ENCODE data around the gene SH3RF1. TPM values are rescaled to one million over a fixed set of nuclear protein-coding genes. Genes with fewer than 3 reads are reported as not detected.

Gene SH3RF1
- total and polyA plus RNA-seq, 4 donors = 1.8 to 7.9 (median 3.5) TPM

DNA sequence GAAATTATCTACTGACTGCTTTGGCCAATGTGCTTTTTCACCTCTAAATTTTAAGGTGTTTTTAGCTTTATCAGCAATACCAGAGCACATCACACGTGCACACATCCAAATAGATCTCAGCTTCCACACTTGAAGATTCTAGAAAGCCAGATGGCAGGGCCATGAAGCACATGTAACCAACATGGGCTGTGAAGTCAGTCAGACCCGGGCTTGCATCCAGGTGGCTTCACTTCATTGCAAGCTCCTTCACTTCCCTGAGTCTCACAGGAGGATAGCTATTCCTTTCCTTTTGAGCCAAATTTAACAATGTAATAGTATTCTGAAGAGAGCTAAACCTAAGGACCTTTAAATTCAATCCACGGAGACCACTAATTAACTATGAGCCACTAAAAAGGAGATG, 86.5 kb downstream of the SH3RF1 start:
- no peak overlapping the region for H3K9ac ChIP-seq (ENCODE audit: low read depth in 1 of 2, low read length in 2 of 2)

GRCh38 chr4:169183581-169183980, 87.2 kb downstream of the SH3RF1 start:
- TF ChIP-seq, protein P1, sequence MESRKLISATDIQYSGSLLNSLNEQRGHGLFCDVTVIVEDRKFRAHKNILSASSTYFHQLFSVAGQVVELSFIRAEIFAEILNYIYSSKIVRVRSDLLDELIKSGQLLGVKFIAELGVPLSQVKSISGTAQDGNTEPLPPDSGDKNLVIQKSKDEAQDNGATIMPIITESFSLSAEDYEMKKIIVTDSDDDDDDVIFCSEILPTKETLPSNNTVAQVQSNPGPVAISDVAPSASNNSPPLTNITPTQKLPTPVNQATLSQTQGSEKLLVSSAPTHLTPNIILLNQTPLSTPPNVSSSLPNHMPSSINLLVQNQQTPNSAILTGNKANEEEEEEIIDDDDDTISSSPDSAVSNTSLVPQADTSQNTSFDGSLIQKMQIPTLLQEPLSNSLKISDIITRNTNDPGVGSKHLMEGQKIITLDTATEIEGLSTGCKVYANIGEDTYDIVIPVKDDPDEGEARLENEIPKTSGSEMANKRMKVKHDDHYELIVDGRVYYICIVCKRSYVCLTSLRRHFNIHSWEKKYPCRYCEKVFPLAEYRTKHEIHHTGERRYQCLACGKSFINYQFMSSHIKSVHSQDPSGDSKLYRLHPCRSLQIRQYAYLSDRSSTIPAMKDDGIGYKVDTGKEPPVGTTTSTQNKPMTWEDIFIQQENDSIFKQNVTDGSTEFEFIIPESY (IDR thresholded peaks at IDR 0.05) = no peak
- TF ChIP-seq NR2F2 (IDR thresholded peaks at IDR 0.05) (no peak), CTCF (IDR thresholded peaks at IDR 0.05; ENCODE audit: low read depth, low read length, missing input control) (no peak), YY1 (IDR thresholded peaks at IDR 0.05) (no peak), JUND (IDR thresholded peaks at IDR 0.05) (no peak), MAX (IDR thresholded peaks at IDR 0.05) (no peak)
- DNase-seq (ENCODE audit: low spot score) = no peak
- WGBS = 44% methylated on average over 2 of the region's 2 CpGs
- H3K4me3 ChIP-seq (ENCODE audit: low read depth in 1 of 3, low read length in 3 of 3) = no peak overlapping the region
- H3K9me3 ChIP-seq (ENCODE audit: control insufficient read depth in 4 of 4, low read length in 3 of 4) = no peaks in the 10 kb centered on the region
- no peaks in the 10 kb centered on the region for H3K36me3 ChIP-seq (ENCODE audit: control insufficient read depth in 4 of 4, insufficient read depth in 3 of 4, low read depth in 1 of 4, low read length in 3 of 4)
- H3K27ac ChIP-seq (ENCODE audit: low read depth in 1 of 2, low read length in 2 of 2) = no peak overlapping the region
- H3K4me1 ChIP-seq (ENCODE audit: control insufficient read depth in 4 of 4, insufficient read depth in 4 of 4, low read length in 3 of 4) = peaks cover 2 to 12% (median 10%) of the 10 kb centered on the region in 4 donors
- H3K27me3 ChIP-seq (ENCODE audit: control insufficient read depth in 4 of 4, insufficient read depth in 4 of 4, low read length in 3 of 4) = no peaks in the 10 kb centered on the region
- H3K9ac ChIP-seq (ENCODE audit: low read depth in 1 of 2, low read length in 2 of 2) = no peak overlapping the region

More for the DNA sequence above, 86.5 kb downstream of the SH3RF1 start:
- peaks cover 2 to 12% (median 10%) of the 10 kb centered on the region in 4 donors for H3K4me1 ChIP-seq (ENCODE audit: control insufficient read depth in 4 of 4, insufficient read depth in 4 of 4, low read length in 3 of 4)
- no peak for DNase-seq (ENCODE audit: low spot score)
- H3K9me3 ChIP-seq (ENCODE audit: control insufficient read depth in 4 of 4, low read length in 3 of 4) = no peaks in the 10 kb centered on the region
- TF ChIP-seq EGR1 (IDR thresholded peaks at IDR 0.05; ENCODE audit: low read depth in 2 of 2) (no peak), MAX (IDR thresholded peaks at IDR 0.05) (peak; percentile 13)
- no peak overlapping the region for H3K4me3 ChIP-seq (ENCODE audit: low read depth in 1 of 3, low read length in 3 of 3)
- 86% methylated on average over 3 of the region's 3 CpGs for WGBS
- H3K27me3 ChIP-seq (ENCODE audit: control insufficient read depth in 4 of 4, insufficient read depth in 4 of 4, low read length in 3 of 4) = no peaks in the 10 kb centered on the region
- H3K36me3 ChIP-seq (ENCODE audit: control insufficient read depth in 4 of 4, insufficient read depth in 3 of 4, low read depth in 1 of 4, low read length in 3 of 4) = no peaks in the 10 kb centered on the region
- no peak overlapping the region for H3K27ac ChIP-seq (ENCODE audit: low read depth in 1 of 2, low read length in 2 of 2)

- no peaks in the 10 kb centered on the region for H3K36me3 ChIP-seq (ENCODE audit: control insufficient read depth in 4 of 4, insufficient read depth in 3 of 4, low read depth in 1 of 4, low read length in 3 of 4)
- 42% methylated on average over 13 of the region's 13 CpGs for WGBS
- no peaks in the 10 kb centered on the region for H3K9me3 ChIP-seq (ENCODE audit: control insufficient read depth in 4 of 4, low read length in 3 of 4)
- peak overlapping the region in 1 of 2 donors; percentile 54 for H3K9ac ChIP-seq (ENCODE audit: low read depth in 1 of 2, low read length in 2 of 2)
- H3K4me3 ChIP-seq (ENCODE audit: low read depth in 1 of 3, low read length in 3 of 3) = peak overlapping the region; percentile 18 to 28 (median 27)
- H3K27me3 ChIP-seq (ENCODE audit: control insufficient read depth in 4 of 4, insufficient read depth in 4 of 4, low read length in 3 of 4) = no peaks in the 10 kb centered on the region
- peaks cover 2 to 12% (median 10%) of the 10 kb centered on the region in 4 donors for H3K4me1 ChIP-seq (ENCODE audit: control insufficient read depth in 4 of 4, insufficient read depth in 4 of 4, low read length in 3 of 4)
- H3K27ac ChIP-seq (ENCODE audit: low read depth in 1 of 2, low read length in 2 of 2) = peak overlapping the region; percentile 36 to 62
- no peak for DNase-seq (ENCODE audit: low spot score)
- TF ChIP-seq FOXA2 (IDR thresholded peaks at IDR 0.05) (peak; percentile 58), YY1 (IDR thresholded peaks at IDR 0.05) (peak; percentile 43), CTCF (IDR thresholded peaks at IDR 0.05; ENCODE audit: low read depth, low read length, missing input control) (no peak), HNF4A (conservative IDR thresholded peaks at IDR 0.05) (peak in 1 of 2 donors; percentile 28), NR2F2 (IDR thresholded peaks at IDR 0.05) (no peak), MAX (IDR thresholded peaks at IDR 0.05) (peak; percentile 11), EGR1 (IDR thresholded peaks at IDR 0.05; ENCODE audit: low read depth in 2 of 2) (no peak), FOXA1 (IDR thresholded peaks at IDR 0.05) (no peak)
- TF ChIP-seq, protein P1 (IDR thresholded peaks at IDR 0.05) = no peak
Observed at GRCh38 chr4:169179609-169180521, 90.9 kb downstream of the SH3RF1 start.

Data from liver (tissue), 9 donors.